Hepatocyte (in vitro differentiated cells): Measurements from ENCODE around the gene CNP. TPM values are rescaled to one million over a fixed set of nuclear protein-coding genes. Genes with fewer than 3 reads are reported as not detected.

Experiments
- DNase-seq: peaks from one replicate; pipeline ENCODE4 v3.0.0-alpha.2; 2016; ENCODE audit warnings: low spot score
- H2AFZ ChIP-seq: fragments of 200-600 bp; sonication (generic); 2 replicates; pipeline ENCODE4 v1.6.0; 2016; ENCODE audit warnings: antibody characterized with exemption, mild to moderate bottlenecking
- H3K27ac ChIP-seq: fragments of 200-600 bp; sonication (generic); 2 replicates; pipeline ENCODE4 v1.5.1; 2016; ENCODE audit warnings: mild to moderate bottlenecking
- H3K27me3 ChIP-seq: fragments of 200-600 bp; sonication (generic); 2 replicates; pipeline ENCODE4 v1.6.1; 2016
- H3K36me3 ChIP-seq: fragments of 200-600 bp; sonication (generic); replicated peaks from 2 replicates; pipeline ENCODE4 v1.5.1; 2016; ENCODE audit warnings: low read depth; ENCODE audit not compliant: insufficient read depth
- H3K4me1 ChIP-seq: fragments of 200-600 bp; sonication (generic); 2 replicates; pipeline ENCODE4 v1.5.1; 2016; ENCODE audit warnings: mild to moderate bottlenecking, moderate library complexity; ENCODE audit not compliant: insufficient read depth
- H3K4me2 ChIP-seq: fragments of 200-600 bp; sonication (generic); 2 replicates; pipeline ENCODE4 v1.6.0; 2016
- H3K4me3 ChIP-seq: fragments of 200-600 bp; sonication (generic); 2 replicates; pipeline ENCODE4 v1.5.1; 2016; ENCODE audit warnings: mild to moderate bottlenecking
- H3K79me2 ChIP-seq: fragments of 200-600 bp; sonication (generic); 2 replicates; pipeline ENCODE4 v1.6.0; 2017; ENCODE audit warnings: mild to moderate bottlenecking
- H3K9me2 ChIP-seq: fragments of 200-600 bp; sonication (generic); replicated peaks from 2 replicates; pipeline ENCODE4 v1.6.0; 2017; ENCODE audit warnings: mild to moderate bottlenecking; ENCODE audit not compliant: insufficient read depth
- H3K9me3 ChIP-seq: fragments of 200-600 bp; sonication (generic); 2 replicates; pipeline ENCODE4 v1.5.1; 2016; ENCODE audit warnings: low read depth, mild to moderate bottlenecking
- H4K20me1 ChIP-seq: fragments of 200-600 bp; sonication (generic); 2 replicates; pipeline ENCODE4 v1.6.0; 2016; ENCODE audit warnings: mild to moderate bottlenecking; ENCODE audit not compliant: insufficient read depth, poor library complexity, severe bottlenecking
- EZH2 ChIP-seq: fragments of 200-600 bp; sonication (generic); IDR thresholded peaks from 2 replicates; pipeline ENCODE4 v1.6.1; 2016; ENCODE audit warnings: antibody characterized with exemption, mild to moderate bottlenecking, borderline replicate concordance
- EZH2phosphoT487 ChIP-seq: fragments of 200-600 bp; sonication (generic); IDR thresholded peaks from one replicate; pipeline ENCODE4 v1.6.1; 2018; ENCODE audit warnings: antibody characterized with exemption, mild to moderate bottlenecking, low read depth, moderate library complexity; ENCODE audit not compliant: unreplicated experiment, severe bottlenecking
- WGBS: methylation state at CpG from one replicate; pipeline ENCODE4 v1.1.6; 2016; ENCODE audit warnings: low lambda C conversion rate; ENCODE audit errors: missing lambda C conversion rate; 5-methylcytosine and 5-hydroxymethylcytosine counted together
- polyA plus RNA-seq: library from polyadenylated mRNA; unstranded; fragments of >200 nt; fragmentation: Nextera tagmentation; extraction: Ambion mirVana; gene quantifications from 2 replicates; pipeline ENCODE4 v1.2.1, GENCODE V29; 2016
- total RNA-seq: library from RNA; depleted of rRNA; stranded (reverse); fragments of >200 nt; gene quantifications from 2 replicates; pipeline ENCODE4 v1.2.3, GENCODE V29; 2014
- TF ChIP-seq, protein P1 (sequence below): fragments of 200-600 bp; sonication (generic); IDR thresholded peaks from 2 replicates; pipeline ENCODE4 v1.5.1; 2016; ENCODE audit warnings: antibody characterized with exemption, mild to moderate bottlenecking; ENCODE audit not compliant: poor library complexity

CNP gene
- total and polyA plus RNA-seq, 2 experiments from 2014 or later = 61.4 to 97.0 TPM

DNA sequence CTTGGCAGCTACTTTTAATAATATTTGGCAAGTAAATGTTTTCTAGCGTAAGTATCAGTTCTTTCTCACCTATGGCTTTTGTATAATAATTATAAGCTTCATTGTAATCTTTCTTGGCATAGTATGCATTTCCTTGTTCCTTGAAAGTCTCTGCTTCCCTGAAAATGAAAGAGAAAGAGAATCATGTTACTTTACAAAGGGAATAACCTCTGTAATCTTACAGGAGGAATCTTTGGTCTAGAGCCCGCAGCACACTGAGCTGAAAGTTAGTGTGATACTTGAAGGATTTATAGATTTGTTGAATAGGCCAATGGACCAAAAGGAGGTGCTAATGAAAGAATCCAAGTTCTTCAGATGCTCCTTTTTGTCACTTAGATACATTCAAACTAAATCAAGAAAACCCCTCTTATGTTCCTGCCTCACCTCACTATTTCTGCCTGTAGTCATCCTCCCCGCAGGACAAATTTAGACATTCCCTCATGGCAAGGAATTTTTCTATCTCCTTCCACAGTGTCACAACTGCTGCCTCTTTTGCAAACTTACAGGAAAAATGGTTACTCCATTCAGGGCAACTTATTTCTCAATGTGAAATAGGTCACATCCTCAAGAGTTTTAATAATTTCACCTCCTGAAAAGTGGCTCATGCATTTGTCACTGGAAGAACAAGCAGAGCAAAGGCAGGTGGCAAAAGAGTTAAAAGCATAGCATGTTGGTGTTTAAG lies 34.0 kb downstream of the CNP start:
- Histone ChIP-seq H3K27me3 (no peaks in the 10 kb centered on the region), H3K36me3 (no peaks in the 10 kb centered on the region), H3K4me3 (no peak overlapping the region), H2AFZ (no peak overlapping the region), H3K79me2 (peaks cover 78% of the 10 kb centered on the region), H3K4me2 (no peak overlapping the region), H3K27ac (no peak overlapping the region), H4K20me1 (peaks cover 30% of the 10 kb centered on the region), H3K4me1 (peaks cover 15% of the 10 kb centered on the region), H3K9me2 (no peaks in the 10 kb centered on the region), H3K9me3 (no peaks in the 10 kb centered on the region)
- no peak for DNase-seq
- no peak for TF ChIP-seq EZH2
- no peak for TF ChIP-seq EZH2phosphoT487
- TF ChIP-seq, protein P1, sequence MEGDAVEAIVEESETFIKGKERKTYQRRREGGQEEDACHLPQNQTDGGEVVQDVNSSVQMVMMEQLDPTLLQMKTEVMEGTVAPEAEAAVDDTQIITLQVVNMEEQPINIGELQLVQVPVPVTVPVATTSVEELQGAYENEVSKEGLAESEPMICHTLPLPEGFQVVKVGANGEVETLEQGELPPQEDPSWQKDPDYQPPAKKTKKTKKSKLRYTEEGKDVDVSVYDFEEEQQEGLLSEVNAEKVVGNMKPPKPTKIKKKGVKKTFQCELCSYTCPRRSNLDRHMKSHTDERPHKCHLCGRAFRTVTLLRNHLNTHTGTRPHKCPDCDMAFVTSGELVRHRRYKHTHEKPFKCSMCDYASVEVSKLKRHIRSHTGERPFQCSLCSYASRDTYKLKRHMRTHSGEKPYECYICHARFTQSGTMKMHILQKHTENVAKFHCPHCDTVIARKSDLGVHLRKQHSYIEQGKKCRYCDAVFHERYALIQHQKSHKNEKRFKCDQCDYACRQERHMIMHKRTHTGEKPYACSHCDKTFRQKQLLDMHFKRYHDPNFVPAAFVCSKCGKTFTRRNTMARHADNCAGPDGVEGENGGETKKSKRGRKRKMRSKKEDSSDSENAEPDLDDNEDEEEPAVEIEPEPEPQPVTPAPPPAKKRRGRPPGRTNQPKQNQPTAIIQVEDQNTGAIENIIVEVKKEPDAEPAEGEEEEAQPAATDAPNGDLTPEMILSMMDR = no peak
- 97% methylated on average over 3 of the region's 3 CpGs for WGBS

GRCh38 chr17:42001729-42002128 lies 35.1 kb downstream of the CNP start:
- TF ChIP-seq EZH2phosphoT487 (no peak), EZH2 (no peak)
- TF ChIP-seq, protein P1 = no peak
- Histone ChIP-seq H3K4me3 (no peak overlapping the region), H2AFZ (no peak overlapping the region), H3K4me2 (peak overlapping the region; percentile 38), H3K27ac (peak overlapping the region; percentile 61), H3K9me2 (no peaks in the 10 kb centered on the region), H3K79me2 (peaks cover 90% of the 10 kb centered on the region), H3K9me3 (no peaks in the 10 kb centered on the region), H3K4me1 (peaks cover 15% of the 10 kb centered on the region), H3K36me3 (no peaks in the 10 kb centered on the region), H3K27me3 (no peaks in the 10 kb centered on the region), H4K20me1 (peaks cover 41% of the 10 kb centered on the region)
- 92% methylated on average over 2 of the region's 2 CpGs for WGBS
- no peak for DNase-seq

DNA sequence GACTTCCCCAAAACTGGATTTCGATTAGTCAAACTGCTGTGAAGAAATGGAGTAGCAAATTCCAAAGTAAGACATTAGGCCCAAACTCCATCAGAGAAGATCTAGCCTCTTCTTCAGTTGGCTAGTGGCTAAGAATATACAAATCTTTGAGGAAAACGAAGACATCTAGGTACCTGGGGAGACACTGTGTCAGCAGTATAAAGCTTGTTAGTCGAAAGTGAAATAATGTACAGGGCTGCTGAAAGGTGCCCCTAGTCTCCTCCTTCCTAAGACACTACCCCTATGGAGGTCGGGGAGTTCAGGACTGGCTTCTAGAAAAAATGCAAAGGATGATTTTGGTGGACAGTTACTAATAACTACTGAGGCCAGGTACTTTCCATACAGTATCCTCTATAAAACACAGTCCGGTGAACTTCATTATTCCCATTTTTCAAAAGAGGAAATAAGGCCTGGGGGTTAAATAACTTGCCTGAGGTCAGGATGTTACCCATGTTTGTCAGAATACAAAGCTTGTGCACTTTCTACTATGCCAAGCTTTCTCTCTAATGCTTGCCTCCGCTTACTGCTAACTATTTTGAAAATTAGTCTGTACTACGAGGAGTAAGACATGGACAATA lies 35.7 kb downstream of the CNP start:
- peaks cover 93% of the 10 kb centered on the region for H3K79me2 ChIP-seq
- peak overlapping the region; percentile 61 for H3K27ac ChIP-seq
- no peaks in the 10 kb centered on the region for H3K36me3 ChIP-seq
- no peaks in the 10 kb centered on the region for H3K27me3 ChIP-seq
- peaks cover 47% of the 10 kb centered on the region for H4K20me1 ChIP-seq
- no peaks in the 10 kb centered on the region for H3K9me2 ChIP-seq
- H3K4me2 ChIP-seq = peak overlapping the region; percentile 38
- DNase-seq = no peak
- no peak overlapping the region for H3K4me3 ChIP-seq
- H2AFZ ChIP-seq = no peak overlapping the region
- peaks cover 15% of the 10 kb centered on the region for H3K4me1 ChIP-seq
- no peaks in the 10 kb centered on the region for H3K9me3 ChIP-seq
- TF ChIP-seq EZH2 (no peak), EZH2phosphoT487 (no peak)
- TF ChIP-seq, protein P1 = no peak
- 92% methylated on average over 7 of the region's 7 CpGs for WGBS
